Stimulated activated CD4-positive, alpha-beta T cell treated with anti-CD3 and anti-CD28 coated beads, Interleukin-1b, Interleukin-23, amount 100 ng/mL, for 4 hours (primary cell): ENCODE data around the gene RAB44.
"Not testable (repeated sequence)": the region's sequence is repeated elsewhere in the genome, so short reads cannot be mapped to it uniquely, and the experiment has no call there.

ENCODE experiments used
- DNase-seq, 2 donors: peaks; one replicate each; pipeline ENCODE4 v3.0.0-alpha.2; 2020; ENCODE audit warnings: low read depth in 2 of 2

RAB44 gene

GRCh38 chr6:36697481-36697903, at the start of gene RAB44:
Gene RAB44, plus strand, starts transcription at chr6:36697826. Its CDS starts 6,410 bp downstream, at chr6:36704236.
- no peak for DNase-seq

- DNase-seq = no peak
These were observed 48.5 kb upstream of the RAB44 start for GRCh38 chr6:36649086-36649485.

GRCh38 chr6:36649701-36650484, 47.7 kb upstream of the RAB44 start:
- no peak for DNase-seq

- DNase-seq = no peak
These were observed 46.7 kb upstream of the RAB44 start for GRCh38 chr6:36650848-36651478.

- no peak for DNase-seq
These were observed 45.8 kb upstream of the RAB44 start for GRCh38 chr6:36651659-36652379.

GRCh38 chr6:36654469-36654868, 43.2 kb upstream of the RAB44 start:
- DNase-seq = not testable (repeated sequence)

- DNase-seq = no peak
These were observed 42.4 kb upstream of the RAB44 start for GRCh38 chr6:36655085-36655724.

GRCh38 chr6:36656441-36656840, 41.2 kb upstream of the RAB44 start:
- DNase-seq = no peak

- DNase-seq = no peak
These were observed 40.4 kb upstream of the RAB44 start for GRCh38 chr6:36657271-36657670.

- no peak for DNase-seq
These were observed 39.6 kb upstream of the RAB44 start for GRCh38 chr6:36657942-36658544.

GRCh38 chr6:36659271-36659670, 38.4 kb upstream of the RAB44 start:
- DNase-seq = no peak

- DNase-seq = no peak
These were observed 36.7 kb upstream of the RAB44 start for GRCh38 chr6:36660771-36661471.

GRCh38 chr6:36662380-36662779, 35.2 kb upstream of the RAB44 start:
- no peak for DNase-seq

- no peak for DNase-seq
These were observed 34.8 kb upstream of the RAB44 start for GRCh38 chr6:36662827-36663256.

- DNase-seq = no peak
These were observed 33.9 kb upstream of the RAB44 start for GRCh38 chr6:36663504-36664446.

GRCh38 chr6:36665180-36665579, 32.4 kb upstream of the RAB44 start:
- DNase-seq = no peak

GRCh38 chr6:36666287-36666686, 31.3 kb upstream of the RAB44 start:
- DNase-seq = no peak

GRCh38 chr6:36666826-36667591, 30.6 kb upstream of the RAB44 start:
- DNase-seq = no peak

GRCh38 chr6:36668591-36668990, 29.0 kb upstream of the RAB44 start:
- no peak for DNase-seq
